Uterus (tissue), 2 donors: Measurements from ENCODE around the gene APOA1.

Experiments
- POLR2A ChIP-seq, 2 donors: fragments of 450-650 bp; IDR thresholded peaks; one replicate each; pipeline ENCODE4 v1.6.1; 2016; ENCODE audit warnings: antibody characterized with exemption in 2 of 2, mild to moderate bottlenecking in 1 of 2, moderate library complexity in 1 of 2
- TF ChIP-seq, protein P1 (sequence below), 4 experiments: fragments of 200-600 bp in 2 of 4; fragments of 450-650 bp in 2 of 4; sonication (generic) in 2 of 4; IDR thresholded peaks; one replicate each; pipeline ENCODE4 v1.5.1; 2016 to 2019; ENCODE audit warnings: antibody characterized with exemption in 4 of 4, mild to moderate bottlenecking in 2 of 4, moderate library complexity in 1 of 4

GRCh38 chr11:116787786-116788486, 49.5 kb downstream of the APOA1 start, which contains the start of gene ZPR1:
- peak; percentile 33 to 58 for TF ChIP-seq POLR2A (IDR thresholded peaks at IDR 0.05)
- TF ChIP-seq, protein P1, sequence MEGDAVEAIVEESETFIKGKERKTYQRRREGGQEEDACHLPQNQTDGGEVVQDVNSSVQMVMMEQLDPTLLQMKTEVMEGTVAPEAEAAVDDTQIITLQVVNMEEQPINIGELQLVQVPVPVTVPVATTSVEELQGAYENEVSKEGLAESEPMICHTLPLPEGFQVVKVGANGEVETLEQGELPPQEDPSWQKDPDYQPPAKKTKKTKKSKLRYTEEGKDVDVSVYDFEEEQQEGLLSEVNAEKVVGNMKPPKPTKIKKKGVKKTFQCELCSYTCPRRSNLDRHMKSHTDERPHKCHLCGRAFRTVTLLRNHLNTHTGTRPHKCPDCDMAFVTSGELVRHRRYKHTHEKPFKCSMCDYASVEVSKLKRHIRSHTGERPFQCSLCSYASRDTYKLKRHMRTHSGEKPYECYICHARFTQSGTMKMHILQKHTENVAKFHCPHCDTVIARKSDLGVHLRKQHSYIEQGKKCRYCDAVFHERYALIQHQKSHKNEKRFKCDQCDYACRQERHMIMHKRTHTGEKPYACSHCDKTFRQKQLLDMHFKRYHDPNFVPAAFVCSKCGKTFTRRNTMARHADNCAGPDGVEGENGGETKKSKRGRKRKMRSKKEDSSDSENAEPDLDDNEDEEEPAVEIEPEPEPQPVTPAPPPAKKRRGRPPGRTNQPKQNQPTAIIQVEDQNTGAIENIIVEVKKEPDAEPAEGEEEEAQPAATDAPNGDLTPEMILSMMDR (IDR thresholded peaks at IDR 0.05), result peak in 1 of 4 experiments; percentile 16
